ENCODE data around the gene AKT1S1. TPM values are rescaled to one million over a fixed set of nuclear protein-coding genes. Genes with fewer than 3 reads are reported as not detected.

The AKT1S1 gene
- total RNA-seq, 1 experiment from 2014 or later, result 81.5 TPM

- CTCF ChIA-PET, result no interaction called here
Observed at GRCh38 chr19:49852631-49853126, 24.5 kb downstream of the AKT1S1 start.

GRCh38 chr19:49851456-49852259, 25.5 kb downstream of the AKT1S1 start:
- peak; percentile 70 for DNase-seq (ENCODE audit: low spot score)
- Histone ChIP-seq H3K9me3 (ENCODE audit: low read depth, low read length, poor library complexity, severe bottlenecking) (peaks cover 9% of the 10 kb centered on the region), H3K27me3 (replicated peaks; ENCODE audit: insufficient read depth, low read depth, low read length, poor library complexity) (no peaks in the 10 kb centered on the region), H3K4me3 (ENCODE audit: low read depth, low read length, poor library complexity, severe bottlenecking) (peak overlapping the region; percentile 74), H3K27ac (ENCODE audit: low read depth, low read length, poor library complexity, severe bottlenecking) (peak overlapping the region; percentile 99), H3K4me1 (ENCODE audit: insufficient read depth, low read length, poor library complexity, severe bottlenecking) (peaks cover 19% of the 10 kb centered on the region), H3K36me3 (ENCODE audit: insufficient read depth, low read length, poor library complexity, severe bottlenecking) (peaks cover 25% of the 10 kb centered on the region)
- TF ChIP-seq EZH2 (IDR thresholded peaks at IDR 0.05; ENCODE audit: borderline replicate concordance, low read depth, low read length, poor library complexity, severe bottlenecking), result no peak
- BruUV-seq (replicated peaks), result no TSS peak
- intact Hi-C loops (cut with micrococcal nuclease; ENCODE audit: unreplicated experiment), result loop anchor here (2.0 to 5.0 kb wide), 2 partner anchors 39 to 354 kb away; partner anchors contain the start of genes FUZ and RPS11
- ChIA-PET CTCF (interaction anchor here (0.6 kb wide), 1 partner anchor 15 kb away, joined by 3 read pairs; no protein-coding TSS in a partner anchor), POLR2A (ENCODE audit: low non-redundant PET) (no interaction called here)

More at GRCh38 chr19:49852631-49853126, 24.5 kb downstream of the AKT1S1 start:
- intact Hi-C loops (cut with micrococcal nuclease; ENCODE audit: unreplicated experiment), result loop anchor here (5.0 kb wide), 1 partner anchor 355 kb away; the partner anchor contains the start of gene RPS11
- H3K9me3 ChIP-seq (ENCODE audit: low read depth, low read length, poor library complexity, severe bottlenecking), result peaks cover 9% of the 10 kb centered on the region
- peaks cover 19% of the 10 kb centered on the region for H3K4me1 ChIP-seq (ENCODE audit: insufficient read depth, low read length, poor library complexity, severe bottlenecking)
- peaks cover 36% of the 10 kb centered on the region for H3K36me3 ChIP-seq (ENCODE audit: insufficient read depth, low read length, poor library complexity, severe bottlenecking)
- no peaks in the 10 kb centered on the region for H3K27me3 ChIP-seq (replicated peaks; ENCODE audit: insufficient read depth, low read depth, low read length, poor library complexity)
- TF ChIP-seq CTCF (conservative IDR thresholded peaks at IDR 0.05; ENCODE audit: low read depth, low read length) (no peak), EZH2 (IDR thresholded peaks at IDR 0.05; ENCODE audit: borderline replicate concordance, low read depth, low read length, poor library complexity, severe bottlenecking) (no peak)
- POLR2A ChIA-PET (ENCODE audit: low non-redundant PET), result interaction anchor here (0.8 kb wide), 1 partner anchor 703 kb away, joined by 17 read pairs; no protein-coding TSS in a partner anchor
- DNase-seq (ENCODE audit: low spot score), result no peak
- BruUV-seq (replicated peaks), result TSS peak; percentile 75
- no peak overlapping the region for H3K27ac ChIP-seq (ENCODE audit: low read depth, low read length, poor library complexity, severe bottlenecking)
- H3K4me3 ChIP-seq (ENCODE audit: low read depth, low read length, poor library complexity, severe bottlenecking), result peak overlapping the region; percentile 74

- Histone ChIP-seq H3K9me3 (ENCODE audit: low read depth, low read length, poor library complexity, severe bottlenecking) (peaks cover 9% of the 10 kb centered on the region), H3K4me1 (ENCODE audit: insufficient read depth, low read length, poor library complexity, severe bottlenecking) (peaks cover 19% of the 10 kb centered on the region), H3K4me3 (ENCODE audit: low read depth, low read length, poor library complexity, severe bottlenecking) (peak within 1 kb of the TSS; percentile 74), H3K36me3 (ENCODE audit: insufficient read depth, low read length, poor library complexity, severe bottlenecking) (peaks cover 16% of the 10 kb centered on the region), H3K27ac (ENCODE audit: low read depth, low read length, poor library complexity, severe bottlenecking) (peak within 1 kb of the TSS; percentile 99), H3K27me3 (replicated peaks; ENCODE audit: insufficient read depth, low read depth, low read length, poor library complexity) (no peaks in the 10 kb centered on the region)
- CTCF ChIA-PET, result interaction anchor here (0.5 to 1.1 kb wide), 3 partner anchors 38 to 69 kb away, joined by 3 read pairs; no protein-coding TSS in a partner anchor
- POLR2A ChIA-PET (ENCODE audit: low non-redundant PET), result interaction anchor here (0.6 to 0.9 kb wide), 2 partner anchors 17 to 175 kb away, joined by 3 read pairs; no protein-coding TSS in a partner anchor
- TF ChIP-seq EZH2 (IDR thresholded peaks at IDR 0.05; ENCODE audit: borderline replicate concordance, low read depth, low read length, poor library complexity, severe bottlenecking), result no peak
- no peak for TF ChIP-seq CTCF (conservative IDR thresholded peaks at IDR 0.05; ENCODE audit: low read depth, low read length)
- no TSS peak for BruUV-seq (replicated peaks)
- intact Hi-C loops (cut with micrococcal nuclease; ENCODE audit: unreplicated experiment), result loop anchor here (2.0 to 5.0 kb wide), 2 partner anchors 38 to 353 kb away; partner anchors contain the start of genes FUZ and RPS11
- DNase-seq (ENCODE audit: low spot score), result peak; percentile 96
Observed at GRCh38 chr19:49850487-49851342, 26.4 kb downstream of the AKT1S1 start, which contains the start of gene PTOV1. PTOV1 (plus strand) TSS chr19:49851159.
